Fibroblast of skin of left biceps (primary cell): ENCODE data around the gene WWTR1.

Source experiments
- DNase-seq, 2 experiments: peaks; one replicate each; pipeline ENCODE4 v3.0.0-alpha.2; 2013; ENCODE audit warnings: low read depth in 2 of 2

The WWTR1 gene

DNA sequence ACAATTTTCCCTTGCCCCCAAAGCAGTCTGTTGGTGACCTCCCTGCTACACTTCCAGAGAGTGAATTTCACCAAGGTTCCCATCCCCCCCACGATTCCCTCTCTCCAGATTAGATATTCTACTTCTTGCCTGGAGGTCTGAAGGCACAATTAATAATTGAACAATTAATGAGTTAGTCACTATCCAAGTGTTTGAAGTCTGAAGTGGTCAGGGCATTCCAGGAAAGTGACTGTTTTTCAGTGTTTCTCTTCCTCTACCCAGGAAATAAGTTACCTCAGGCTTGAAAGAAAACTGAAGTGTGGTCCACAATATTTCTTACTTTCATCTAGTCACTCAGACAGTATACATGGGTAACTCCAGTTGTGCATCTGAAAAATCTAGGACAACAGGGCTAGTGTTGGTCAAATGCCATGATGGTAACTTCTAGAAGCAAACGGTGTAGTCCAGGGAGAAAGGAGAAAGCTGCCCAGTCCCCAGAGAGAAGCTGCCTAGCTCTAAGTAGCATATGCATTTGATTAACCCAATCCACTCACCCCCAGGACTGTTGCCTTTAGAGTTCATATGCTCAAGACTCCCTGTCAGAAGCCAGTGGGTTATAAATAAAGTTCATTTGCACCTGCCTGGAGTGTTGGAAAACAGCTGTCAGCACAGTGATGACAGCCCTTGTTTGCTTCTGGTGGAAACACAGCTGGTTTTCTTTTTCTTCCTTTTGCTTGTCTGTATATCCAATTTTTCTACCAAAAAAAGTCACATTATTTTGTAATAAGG, 185.6 kb downstream of the WWTR1 start:
- no peak for DNase-seq

DNA sequence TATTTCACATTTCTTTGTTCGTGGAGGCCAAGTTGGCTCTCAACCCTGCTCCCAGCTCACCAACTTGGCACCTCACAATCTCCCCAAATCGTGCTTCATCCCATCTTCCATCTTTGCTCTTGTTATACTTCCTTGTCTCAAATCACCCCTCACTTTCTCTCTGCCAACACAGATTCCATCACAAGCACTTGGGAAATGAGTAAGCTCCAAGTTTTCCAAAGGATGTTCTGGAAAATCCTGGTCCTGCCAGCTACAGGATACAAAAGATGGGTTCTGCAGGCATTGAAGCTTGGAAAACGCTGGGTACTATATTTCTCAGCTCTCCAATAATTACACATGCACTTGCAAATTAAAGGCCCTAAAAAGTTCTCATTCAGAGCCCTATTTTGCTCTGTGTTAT, 187.4 kb downstream of the WWTR1 start:
- DNase-seq = no peak

DNA sequence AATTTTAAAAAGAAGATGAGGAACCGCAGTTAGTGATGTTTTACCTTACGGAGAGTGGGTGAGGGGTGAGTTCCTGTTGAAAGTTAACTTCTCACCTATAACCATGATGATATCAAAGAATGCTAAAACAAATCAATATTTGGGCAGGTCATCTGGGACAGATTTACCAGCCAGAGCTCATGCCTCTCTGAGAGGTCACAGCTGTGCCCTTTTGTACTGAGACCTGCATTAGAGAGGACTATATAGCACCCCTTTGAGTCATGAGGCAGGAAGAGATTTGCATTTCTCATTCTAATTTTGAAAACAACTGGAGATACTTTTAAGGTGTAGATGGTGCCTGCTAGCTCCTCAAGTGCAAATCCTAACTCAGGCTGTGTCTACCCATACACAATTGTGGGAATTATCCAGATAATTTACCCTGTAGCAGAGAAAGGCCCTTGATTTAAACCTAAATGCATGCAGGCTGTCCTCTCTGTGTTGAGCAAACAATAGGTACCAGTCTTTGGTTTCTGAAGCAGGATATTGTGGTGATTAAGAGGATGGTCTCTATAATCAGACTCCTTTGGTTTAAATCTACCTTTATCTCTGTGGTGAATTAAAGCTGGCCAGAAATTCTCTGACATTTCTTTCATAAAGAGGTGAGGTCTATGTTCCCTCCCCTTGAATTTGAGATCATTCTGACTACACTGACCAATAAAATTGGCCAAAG, 189.2 kb downstream of the WWTR1 start:
- no peak for DNase-seq
